CD4-positive, CD25-positive, alpha-beta regulatory T cell (primary cell): ENCODE measurements around the gene ASGR1. TPM values are rescaled to one million over a fixed set of nuclear protein-coding genes. Genes with fewer than 3 reads are reported as not detected.

ENCODE experiments used
- ATAC-seq, 2 donors: fragments of 150-1000 bp; cut with Tn5 transposase; one replicate each; pipeline ENCODE4 v1.10.0; 2021; ENCODE audit warnings: low read depth in 2 of 2, moderate number of reproducible peaks in 2 of 2, moderate library complexity in 1 of 2
- DNase-seq, 3 donors: peaks; one replicate each; pipeline versions ENCODE4 v3.0.0 to v3.0.0-alpha.2; 2012 to 2022; ENCODE audit warnings: mixed read lengths in 1 of 3
- H3K27ac ChIP-seq: one replicate; pipeline ENCODE4 v1.7.0; 2013; ENCODE audit warnings: mild to moderate bottlenecking, low read length; ENCODE audit not compliant: insufficient read depth, poor library complexity, severe bottlenecking
- H3K27me3 ChIP-seq: one replicate; pipeline ENCODE4 v1.7.0; 2013; ENCODE audit warnings: low read length; ENCODE audit not compliant: control insufficient read depth, insufficient read depth
- H3K36me3 ChIP-seq: one replicate; pipeline ENCODE4 v1.7.0; 2013; ENCODE audit warnings: mild to moderate bottlenecking, low read length, moderate library complexity; ENCODE audit not compliant: control insufficient read depth, insufficient read depth
- H3K4me1 ChIP-seq: 2 replicates; pipeline ENCODE4 v1.7.0; 2013; ENCODE audit warnings: mild to moderate bottlenecking, low read length; ENCODE audit not compliant: insufficient read depth, control insufficient read depth, poor library complexity, severe bottlenecking
- H3K4me3 ChIP-seq: one replicate; pipeline ENCODE4 v1.7.0; 2013; ENCODE audit warnings: low read depth, mild to moderate bottlenecking, low read length, moderate library complexity
- H3K9me3 ChIP-seq, 2 experiments: 1 replicate in 1 of 2; 2 replicates in 1 of 2; pipeline ENCODE4 v1.7.0; 2013; ENCODE audit warnings: low read length in 2 of 2, mild to moderate bottlenecking in 1 of 2, moderate library complexity in 1 of 2; ENCODE audit not compliant: control insufficient read depth in 2 of 2
- H3K27ac Mint-ChIP-seq, 3 donors: one replicate each; pipeline ENCODE4 v1.8.0; 2020 to 2022; ENCODE audit warnings: mild to moderate bottlenecking in 3 of 3, mixed read lengths in 3 of 3, moderate library complexity in 2 of 3
- H3K27me3 Mint-ChIP-seq: one replicate; pipeline ENCODE4 v1.8.0; 2022; ENCODE audit warnings: mild to moderate bottlenecking, mixed read lengths
- H3K36me3 Mint-ChIP-seq: one replicate; pipeline ENCODE4 v1.8.0; 2020; ENCODE audit warnings: mixed read lengths
- H3K4me1 Mint-ChIP-seq, 4 donors: one replicate each; pipeline ENCODE4 v1.8.0; 2020 to 2022; ENCODE audit warnings: mixed read lengths in 4 of 4, mild to moderate bottlenecking in 1 of 4
- H3K4me3 Mint-ChIP-seq, 4 donors: one replicate each; pipeline ENCODE4 v1.8.0; 2020 to 2022; ENCODE audit warnings: mild to moderate bottlenecking in 4 of 4, mixed read lengths in 4 of 4, moderate library complexity in 3 of 4
- H3K9me3 Mint-ChIP-seq, 7 donors: one replicate each; pipeline ENCODE4 v1.8.0; 2020 to 2022; ENCODE audit warnings: mixed read lengths in 7 of 7, mild to moderate bottlenecking in 3 of 7, moderate library complexity in 2 of 7
- polyA plus RNA-seq, 4 donors: library from polyadenylated mRNA; unstranded; fragments of 300-500 nt; fragmentation: Illumina TruSeq; gene quantifications; one replicate each; pipeline ENCODE4 v1.2.3, GENCODE V29; 2021
- total RNA-seq: library from RNA; stranded (reverse); gene quantifications from one replicate; pipeline ENCODE4 v1.2.3, GENCODE V29; 2022

ASGR1 gene, protein sequence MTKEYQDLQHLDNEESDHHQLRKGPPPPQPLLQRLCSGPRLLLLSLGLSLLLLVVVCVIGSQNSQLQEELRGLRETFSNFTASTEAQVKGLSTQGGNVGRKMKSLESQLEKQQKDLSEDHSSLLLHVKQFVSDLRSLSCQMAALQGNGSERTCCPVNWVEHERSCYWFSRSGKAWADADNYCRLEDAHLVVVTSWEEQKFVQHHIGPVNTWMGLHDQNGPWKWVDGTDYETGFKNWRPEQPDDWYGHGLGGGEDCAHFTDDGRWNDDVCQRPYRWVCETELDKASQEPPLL
- not detected for total RNA-seq
- polyA plus RNA-seq: under 1 TPM in 1 of 4 donors, not detected in 3; 0.24 TPM

DNA sequence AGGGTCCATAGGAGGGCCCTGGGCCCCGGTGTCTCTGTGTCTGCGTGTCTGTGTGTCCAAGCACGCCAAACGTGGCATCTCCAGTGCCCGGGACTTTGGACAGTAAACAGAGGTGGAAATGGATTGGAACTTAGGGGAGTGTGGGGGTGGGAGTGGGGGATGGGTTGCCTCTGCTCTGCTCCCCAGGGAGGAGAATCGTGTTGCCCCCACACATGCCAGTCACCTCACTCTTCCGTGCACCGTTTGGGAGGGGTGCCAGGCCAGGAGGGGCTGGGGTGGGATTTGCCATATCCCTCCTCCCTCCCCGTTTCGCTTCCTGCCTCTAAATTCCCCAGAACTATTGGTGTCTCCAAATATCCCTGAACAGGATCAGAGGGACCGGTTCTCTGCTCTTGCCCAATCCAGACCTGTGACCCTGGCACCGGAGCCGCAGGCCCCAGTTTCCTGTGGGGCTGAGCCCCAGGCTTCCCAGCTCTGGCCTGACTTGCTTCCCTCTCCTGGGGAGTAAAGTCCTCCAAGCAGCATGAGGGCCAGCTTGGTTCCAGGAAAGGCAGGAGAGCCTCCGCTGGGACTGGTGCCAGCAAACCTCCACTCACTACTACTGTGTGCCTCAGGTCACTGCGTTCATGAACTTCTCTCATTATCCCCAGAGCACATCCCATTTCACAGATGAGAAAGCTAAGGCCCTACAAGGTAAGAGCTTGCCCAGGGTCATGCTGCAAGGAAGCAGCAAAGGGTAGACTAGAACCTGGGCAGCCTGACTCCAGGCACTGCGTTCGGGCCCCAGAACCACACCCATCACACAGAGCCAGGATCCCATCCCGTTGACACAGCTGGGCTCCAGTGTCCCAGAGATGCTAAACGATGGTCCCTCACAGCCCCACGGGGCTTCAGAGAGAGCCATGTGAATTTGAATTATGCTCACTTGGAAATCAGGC lies at the start of gene ASGR1:
ASGR1 (minus strand) TSS at position 54 of the 938 bp plus-strand sequence. CDS start 807 bp downstream, outside the sequence.
- peaks cover 14% of the 10 kb centered on the region for H3K4me1 ChIP-seq
- H3K27me3 ChIP-seq: peaks cover 16% of the 10 kb centered on the region
- no peaks in the 10 kb centered on the region for H3K36me3 Mint-ChIP-seq
- H3K27ac Mint-ChIP-seq: no peak within 1 kb of the TSS
- peak within 1 kb of the TSS in 1 of 4 donors; percentile 76 for H3K4me3 Mint-ChIP-seq
- no peak for ATAC-seq
- H3K9me3 Mint-ChIP-seq: no peaks in the 10 kb centered on the region
- H3K4me1 Mint-ChIP-seq: peaks cover 0 to 12% (median 6%) of the 10 kb centered on the region in 4 donors
- H3K27ac ChIP-seq: no peak within 1 kb of the TSS
- DNase-seq: no peak
- no peak within 1 kb of the TSS for H3K4me3 ChIP-seq
- peaks cover 10% of the 10 kb centered on the region for H3K27me3 Mint-ChIP-seq
- no peaks in the 10 kb centered on the region for H3K36me3 ChIP-seq
- no peaks in the 10 kb centered on the region for H3K9me3 ChIP-seq

DNA sequence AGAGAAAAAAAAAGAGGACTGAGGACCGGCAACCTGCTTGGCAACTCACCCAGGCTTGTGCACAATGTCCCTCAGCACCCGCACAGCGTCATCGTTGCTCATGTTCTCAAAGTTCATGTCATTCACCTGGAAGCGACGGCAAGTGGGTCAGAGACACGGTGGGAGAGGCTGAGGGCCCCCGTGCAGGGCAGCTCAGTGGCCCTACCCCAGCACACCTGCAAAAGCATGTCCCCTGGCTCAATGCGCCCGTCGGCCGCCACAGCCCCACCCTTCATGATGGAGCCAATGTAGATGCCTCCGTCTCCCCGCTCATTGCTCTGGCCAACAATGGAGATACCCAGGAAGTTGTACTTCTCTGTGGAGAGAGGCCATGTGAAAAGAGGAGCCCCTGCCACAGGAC lies 49.8 kb upstream of the ASGR1 start:
- ATAC-seq (no peak), DNase-seq (no peak)
- H3K36me3 Mint-ChIP-seq: peaks cover 22% of the 10 kb centered on the region
- H3K4me3 ChIP-seq: no peak overlapping the region
- no peaks in the 10 kb centered on the region for H3K9me3 Mint-ChIP-seq
- peaks cover 4 to 32% (median 18%) of the 10 kb centered on the region in 4 donors for H3K4me1 Mint-ChIP-seq
- H3K9me3 ChIP-seq: no peaks in the 10 kb centered on the region
- H3K4me3 Mint-ChIP-seq: no peak overlapping the region
- no peaks in the 10 kb centered on the region for H3K27me3 Mint-ChIP-seq
- H3K4me1 ChIP-seq: peaks cover 12% of the 10 kb centered on the region
- H3K27ac Mint-ChIP-seq: no peak overlapping the region
- peaks cover 42% of the 10 kb centered on the region for H3K36me3 ChIP-seq
- no peak overlapping the region for H3K27ac ChIP-seq
- H3K27me3 ChIP-seq: no peaks in the 10 kb centered on the region

DNA sequence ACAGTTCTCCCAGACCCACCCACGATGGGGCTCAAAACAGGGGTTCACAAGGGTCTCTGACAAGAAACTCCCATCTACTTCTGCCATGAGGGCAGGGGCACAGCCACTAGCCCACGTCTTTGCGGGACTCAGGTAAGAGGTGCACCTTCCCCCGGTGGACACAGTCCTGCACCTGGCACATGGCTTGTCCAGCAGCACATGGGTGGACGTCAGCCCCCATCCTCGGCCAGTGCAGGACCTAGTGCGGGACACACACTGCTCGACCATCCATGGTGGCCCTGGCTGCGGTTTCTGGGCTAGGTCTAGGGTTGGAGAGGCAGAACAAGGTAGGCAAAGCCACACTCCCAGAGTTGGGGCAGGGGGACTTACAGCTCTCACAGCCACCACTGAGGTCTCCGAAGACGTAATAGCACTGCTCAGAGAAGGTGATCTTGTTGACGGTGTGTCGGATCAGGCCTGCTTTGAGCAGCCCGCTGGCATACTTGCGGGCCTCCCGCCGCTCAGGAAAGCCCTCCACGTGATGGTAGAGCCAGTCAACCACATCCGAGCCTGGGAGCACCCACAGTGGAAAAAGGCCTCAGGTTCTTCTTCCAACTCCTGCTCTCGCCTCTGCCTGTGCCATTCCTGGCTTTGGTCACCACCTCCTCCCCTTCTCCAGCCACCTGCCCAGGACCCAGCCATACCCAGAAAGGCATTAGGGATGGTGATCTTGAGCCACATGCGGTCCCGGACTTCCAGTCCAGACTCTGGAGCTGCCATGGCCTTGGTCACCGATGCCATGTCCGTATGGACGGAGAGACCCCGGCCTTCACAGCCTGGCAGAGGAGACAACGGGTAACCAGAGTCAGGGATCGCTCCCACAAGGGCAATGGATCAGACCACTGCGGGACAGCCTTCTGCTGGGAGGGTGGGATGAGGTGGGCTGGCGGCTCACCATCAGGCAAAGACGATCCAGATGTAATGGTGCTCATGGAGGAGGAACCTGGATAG lies 47.8 kb upstream of the ASGR1 start:
- peaks cover 26% of the 10 kb centered on the region for H3K36me3 Mint-ChIP-seq
- no peak for ATAC-seq

DNA sequence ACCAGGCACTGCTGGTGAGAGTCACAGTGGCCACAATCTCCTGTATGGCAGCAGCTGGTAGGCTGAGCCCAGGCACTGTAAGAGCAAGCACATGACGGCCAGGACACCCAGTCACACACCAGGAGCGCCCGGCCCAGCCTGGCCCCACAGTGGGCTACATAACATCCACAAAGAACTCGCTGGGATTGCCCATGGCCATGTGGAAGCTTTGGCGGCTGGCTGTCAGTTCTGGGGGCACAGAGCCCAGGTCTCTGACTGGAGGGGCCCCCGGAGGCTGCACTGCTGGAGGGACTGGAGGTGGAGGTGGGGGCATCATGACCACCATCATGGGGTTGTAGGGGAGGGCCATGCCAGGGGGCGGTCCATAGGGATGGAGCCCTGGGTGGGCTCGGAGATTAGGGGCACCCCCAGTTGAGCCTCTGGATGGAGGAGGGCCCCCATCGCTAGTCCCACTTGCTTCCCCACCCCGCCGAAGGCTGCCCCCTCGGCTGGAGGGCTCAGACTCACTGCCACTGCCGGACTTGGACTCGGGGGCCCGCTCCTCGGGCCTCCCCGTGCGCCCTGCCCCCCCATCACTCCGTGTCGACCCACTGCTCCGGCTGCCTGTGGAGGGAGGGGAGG lies 46.7 kb upstream of the ASGR1 start:
- Histone ChIP-seq H3K27ac (no peak overlapping the region), H3K27me3 (no peaks in the 10 kb centered on the region), H3K4me1 (peaks cover 12% of the 10 kb centered on the region), H3K36me3 (peaks cover 59% of the 10 kb centered on the region), H3K4me3 (no peak overlapping the region), H3K9me3 (no peaks in the 10 kb centered on the region)
- H3K4me3 Mint-ChIP-seq: no peak overlapping the region
- H3K27ac Mint-ChIP-seq: no peak overlapping the region
- H3K27me3 Mint-ChIP-seq: no peaks in the 10 kb centered on the region
- ATAC-seq (no peak), DNase-seq (no peak)
- peaks cover 21% of the 10 kb centered on the region for H3K36me3 Mint-ChIP-seq
- H3K9me3 Mint-ChIP-seq: no peaks in the 10 kb centered on the region
- H3K4me1 Mint-ChIP-seq: peaks cover 0 to 19% (median 12%) of the 10 kb centered on the region in 4 donors

More for the DNA sequence above, 47.8 kb upstream of the ASGR1 start:
- Mint-ChIP-seq H3K27ac (peak overlapping the region in 1 of 3 donors; percentile 62), H3K4me1 (peaks cover 0 to 15% (median 10%) of the 10 kb centered on the region in 4 donors), H3K4me3 (peak overlapping the region in 1 of 4 donors; percentile 29), H3K9me3 (no peaks in the 10 kb centered on the region), H3K27me3 (no peaks in the 10 kb centered on the region)
- H3K4me3 ChIP-seq: no peak overlapping the region
- no peak overlapping the region for H3K27ac ChIP-seq
- peaks cover under 1% of the 10 kb centered on the region for H3K4me1 ChIP-seq
- no peaks in the 10 kb centered on the region for H3K27me3 ChIP-seq
- no peaks in the 10 kb centered on the region for H3K9me3 ChIP-seq
- DNase-seq: no peak
- peaks cover 59% of the 10 kb centered on the region for H3K36me3 ChIP-seq

DNA sequence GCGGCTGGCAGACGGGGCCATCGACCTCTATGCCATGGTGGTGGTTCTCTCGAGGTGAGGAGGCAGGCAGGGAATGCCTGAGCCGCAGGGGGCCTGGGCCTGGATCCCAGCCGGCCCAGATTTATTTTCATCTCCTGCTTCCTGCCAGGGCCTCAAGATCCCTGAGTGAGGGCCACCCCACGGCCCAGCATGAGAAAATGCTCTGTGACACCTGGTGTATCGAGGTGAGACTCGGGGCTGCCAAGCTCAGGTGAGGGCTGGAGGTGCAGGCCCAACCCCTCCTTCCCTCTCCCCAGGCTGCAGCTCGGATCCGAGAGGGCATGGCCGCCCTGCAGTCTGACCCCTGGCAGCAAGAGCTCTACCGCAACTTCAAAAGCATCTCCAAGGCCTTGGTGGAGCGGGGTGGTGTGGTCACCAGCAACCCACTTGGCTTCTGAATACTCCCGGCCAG lies 45.5 kb upstream of the ASGR1 start:
- Histone ChIP-seq H3K9me3 (no peaks in the 10 kb centered on the region), H3K27me3 (no peaks in the 10 kb centered on the region), H3K4me1 (peaks cover 23% of the 10 kb centered on the region), H3K27ac (no peak overlapping the region), H3K4me3 (no peak overlapping the region), H3K36me3 (peaks cover 48% of the 10 kb centered on the region)
- DNase-seq: no peak
- Mint-ChIP-seq H3K27ac (no peak overlapping the region), H3K36me3 (peaks cover 20% of the 10 kb centered on the region), H3K4me1 (peaks cover 0 to 23% (median 17%) of the 10 kb centered on the region in 4 donors), H3K4me3 (no peak overlapping the region), H3K9me3 (no peaks in the 10 kb centered on the region), H3K27me3 (no peaks in the 10 kb centered on the region)
- ATAC-seq: no peak

DNA sequence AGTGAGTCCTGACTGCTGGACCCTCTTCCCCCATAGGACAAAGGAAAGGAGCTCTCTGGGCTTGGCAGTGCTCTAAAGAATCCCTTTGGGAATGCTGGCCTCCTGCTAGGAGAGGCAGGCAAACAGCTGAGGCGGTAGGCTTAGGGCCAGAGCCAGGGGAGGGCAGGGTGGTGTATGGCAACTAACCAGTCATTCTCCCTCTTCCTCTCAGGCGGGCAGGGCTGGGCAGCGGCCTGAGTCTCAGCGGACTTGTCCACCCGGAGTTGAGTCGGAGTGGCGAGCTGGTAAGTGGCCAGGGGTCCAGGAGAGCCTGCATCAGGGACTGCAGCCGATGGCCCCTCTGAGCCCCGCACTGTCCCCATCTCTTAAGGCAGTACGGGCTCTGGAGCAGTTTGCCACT lies 44.9 kb upstream of the ASGR1 start:
- Histone ChIP-seq H3K9me3 (no peaks in the 10 kb centered on the region), H3K4me1 (peaks cover 29% of the 10 kb centered on the region), H3K36me3 (peaks cover 42% of the 10 kb centered on the region), H3K27ac (no peak overlapping the region), H3K4me3 (no peak overlapping the region), H3K27me3 (no peaks in the 10 kb centered on the region)
- Mint-ChIP-seq H3K4me1 (peaks cover 0 to 28% (median 22%) of the 10 kb centered on the region in 4 donors), H3K9me3 (no peaks in the 10 kb centered on the region), H3K36me3 (peaks cover 15% of the 10 kb centered on the region), H3K4me3 (peak overlapping the region in 1 of 4 donors; percentile 77), H3K27me3 (no peaks in the 10 kb centered on the region), H3K27ac (no peak overlapping the region)
- DNase-seq (no peak), ATAC-seq (no peak)
